ENCODE data around the gene FBXO28.
A peak's percentile ranks its signal among the peaks of the same experiment; 100 is the strongest.
"Not testable (repeated sequence)": the region's sequence is repeated elsewhere in the genome, so short reads cannot be mapped to it uniquely, and the experiment has no call there.

FBXO28 gene

DNA sequence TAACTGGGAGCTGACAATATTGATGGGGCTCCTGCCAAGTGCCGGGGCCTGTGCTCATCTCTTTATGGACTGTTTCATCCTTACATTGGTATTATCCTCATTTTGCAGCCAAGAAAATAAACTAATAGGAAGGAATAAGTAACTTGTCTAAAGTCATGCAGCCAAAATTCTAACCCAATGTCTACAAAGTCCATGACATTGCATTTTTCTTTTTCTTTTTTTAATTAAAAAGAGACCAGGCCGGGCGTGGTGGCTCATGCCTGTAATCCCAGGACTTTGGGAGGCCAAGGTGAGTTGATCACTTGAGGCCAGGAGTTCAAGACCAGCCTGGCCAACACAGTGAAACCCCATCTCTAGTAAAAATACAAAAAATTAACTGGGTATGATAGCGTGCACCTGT lies 87.9 kb downstream of the FBXO28 start:
- TF ChIP-seq, protein P1, sequence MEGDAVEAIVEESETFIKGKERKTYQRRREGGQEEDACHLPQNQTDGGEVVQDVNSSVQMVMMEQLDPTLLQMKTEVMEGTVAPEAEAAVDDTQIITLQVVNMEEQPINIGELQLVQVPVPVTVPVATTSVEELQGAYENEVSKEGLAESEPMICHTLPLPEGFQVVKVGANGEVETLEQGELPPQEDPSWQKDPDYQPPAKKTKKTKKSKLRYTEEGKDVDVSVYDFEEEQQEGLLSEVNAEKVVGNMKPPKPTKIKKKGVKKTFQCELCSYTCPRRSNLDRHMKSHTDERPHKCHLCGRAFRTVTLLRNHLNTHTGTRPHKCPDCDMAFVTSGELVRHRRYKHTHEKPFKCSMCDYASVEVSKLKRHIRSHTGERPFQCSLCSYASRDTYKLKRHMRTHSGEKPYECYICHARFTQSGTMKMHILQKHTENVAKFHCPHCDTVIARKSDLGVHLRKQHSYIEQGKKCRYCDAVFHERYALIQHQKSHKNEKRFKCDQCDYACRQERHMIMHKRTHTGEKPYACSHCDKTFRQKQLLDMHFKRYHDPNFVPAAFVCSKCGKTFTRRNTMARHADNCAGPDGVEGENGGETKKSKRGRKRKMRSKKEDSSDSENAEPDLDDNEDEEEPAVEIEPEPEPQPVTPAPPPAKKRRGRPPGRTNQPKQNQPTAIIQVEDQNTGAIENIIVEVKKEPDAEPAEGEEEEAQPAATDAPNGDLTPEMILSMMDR (conservative IDR thresholded peaks at IDR 0.05; ENCODE audit: low read depth, low read length): no peak
- H3K4me3 ChIP-seq (ENCODE audit: low read depth, low read length): no peak overlapping the region
- no peak for DNase-seq (ENCODE audit: low read depth)

DNA sequence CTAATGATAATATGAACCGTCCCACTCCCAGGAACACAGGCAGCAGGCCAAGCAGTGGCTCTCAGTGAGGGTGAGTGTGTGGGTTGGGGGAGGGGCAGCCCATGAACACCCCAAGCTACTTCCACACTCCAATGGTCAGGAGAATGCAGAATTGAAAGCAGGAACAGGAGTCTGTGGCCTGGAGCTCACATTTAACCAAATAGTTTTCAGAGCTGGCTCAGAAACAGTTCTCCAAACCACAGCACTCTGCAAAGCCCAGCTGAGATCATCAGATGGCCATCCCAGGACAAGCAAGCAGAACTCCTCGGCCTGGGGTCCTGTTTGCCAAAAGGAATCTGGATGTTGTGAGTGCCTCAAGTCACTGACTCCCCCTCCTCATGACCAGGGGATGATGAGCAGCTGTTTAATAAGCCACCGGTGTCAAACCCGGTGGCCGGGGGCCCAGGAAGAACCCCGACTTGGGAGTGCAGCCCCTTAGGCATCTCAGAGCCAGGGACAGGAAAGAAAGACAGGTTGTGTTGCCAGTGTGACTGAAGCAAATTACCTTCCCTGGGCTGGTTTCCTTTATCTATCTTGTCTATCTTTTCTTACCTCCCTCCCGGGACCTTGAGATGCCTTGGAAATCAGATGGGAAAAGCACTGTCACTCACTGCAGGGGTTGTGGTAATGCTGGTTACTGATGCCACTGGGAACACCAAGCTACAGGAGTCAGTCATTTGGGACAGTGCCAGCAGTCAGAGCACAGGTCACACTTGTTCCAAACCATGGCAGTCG lies 89.5 kb downstream of the FBXO28 start:
- DNase-seq (ENCODE audit: low read depth): peak; percentile 80
- TF ChIP-seq, protein P1 (conservative IDR thresholded peaks at IDR 0.05; ENCODE audit: low read depth, low read length): no peak
- H3K4me3 ChIP-seq (ENCODE audit: low read depth, low read length): no peak overlapping the region

DNA sequence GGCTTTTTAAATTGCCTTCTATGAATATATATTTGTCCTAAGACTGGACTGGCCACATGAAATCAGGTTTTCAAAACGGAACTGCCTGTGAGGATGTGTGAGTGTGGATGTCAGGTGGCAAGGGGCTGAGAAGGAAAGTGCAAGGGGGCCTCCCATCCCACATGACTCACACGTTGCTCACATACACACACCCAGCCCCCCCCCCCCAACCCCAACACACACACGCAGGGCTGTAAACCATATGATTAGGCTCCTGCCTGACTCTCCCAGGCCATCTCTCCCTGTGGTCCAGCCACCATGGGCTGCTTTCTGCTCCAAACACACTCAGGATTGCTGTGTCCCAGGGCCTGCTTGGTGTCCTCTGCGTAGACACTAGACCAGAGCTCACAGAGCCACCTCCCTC lies 91.5 kb downstream of the FBXO28 start:
- TF ChIP-seq, protein P1 (conservative IDR thresholded peaks at IDR 0.05; ENCODE audit: low read depth, low read length): no peak
- peak; percentile 65 for DNase-seq (ENCODE audit: low read depth)

DNA sequence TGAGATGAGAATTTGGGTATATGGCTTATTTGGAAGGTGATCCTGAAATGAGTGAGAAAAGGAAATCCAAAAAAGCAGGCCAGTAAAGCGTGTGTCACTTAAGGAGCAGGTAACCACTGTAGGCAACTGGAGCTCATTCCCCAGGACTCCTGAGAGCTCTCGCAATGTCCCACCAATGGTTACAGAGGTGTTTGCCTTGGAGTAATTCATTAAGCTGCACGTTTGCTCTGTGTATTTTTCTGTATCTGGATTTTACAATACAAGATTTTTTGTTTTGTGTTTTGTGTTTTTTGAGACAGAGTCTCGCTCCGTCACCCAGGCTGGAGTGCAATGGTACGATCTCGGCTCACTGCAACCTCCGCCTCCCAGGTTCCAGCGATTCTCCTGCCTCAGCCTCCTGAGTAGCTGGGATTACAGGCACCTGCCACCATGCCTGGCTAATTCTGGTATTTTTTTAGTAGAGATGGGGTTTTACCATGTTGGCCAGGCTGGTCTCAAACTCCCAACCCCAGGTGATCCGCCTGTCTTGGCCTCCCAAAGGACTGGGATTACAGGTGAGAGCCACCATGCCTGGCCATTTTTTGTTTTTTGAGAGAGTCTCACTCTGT lies 92.1 kb downstream of the FBXO28 start:
- H3K4me3 ChIP-seq (ENCODE audit: low read depth, low read length); DNase-seq (ENCODE audit: low read depth): not testable (repeated sequence)

More for the DNA sequence above, 91.5 kb downstream of the FBXO28 start:
- no peak overlapping the region for H3K4me3 ChIP-seq (ENCODE audit: low read depth, low read length)

DNA sequence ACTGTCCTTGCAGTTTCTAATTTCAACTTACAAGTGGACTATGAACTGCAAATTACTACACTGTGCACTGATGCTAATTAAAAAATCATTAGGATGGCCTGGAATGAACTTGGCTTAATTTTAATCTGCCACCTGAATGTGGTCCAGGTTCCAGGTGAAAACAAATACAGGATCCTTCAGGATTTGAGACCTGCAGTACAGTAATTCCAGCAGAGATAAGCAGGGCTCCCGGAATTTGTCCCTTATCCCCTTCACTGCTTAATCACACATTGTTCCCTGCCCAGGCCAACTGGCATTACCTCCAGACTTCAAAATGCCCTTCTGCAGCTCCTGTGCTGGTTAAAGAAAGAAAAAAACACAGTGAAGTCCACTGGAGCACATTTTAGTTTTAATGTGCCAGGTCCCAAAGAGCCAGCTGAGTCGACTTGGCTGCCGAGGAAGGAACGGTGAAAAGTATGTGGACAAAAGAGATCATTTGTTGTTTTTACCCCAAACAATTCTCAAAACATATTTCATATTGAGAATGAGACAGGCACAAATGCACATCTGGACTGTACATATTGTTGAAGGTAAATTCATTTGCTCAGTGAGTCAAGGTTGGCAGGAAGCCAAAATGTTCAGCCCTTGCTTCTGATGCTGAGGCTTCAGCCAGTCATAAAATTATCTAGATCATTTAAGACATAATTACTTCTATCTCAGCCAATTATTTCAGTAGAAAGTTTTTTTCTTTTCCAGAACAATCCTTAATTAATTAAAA lies 97.5 kb downstream of the FBXO28 start:
- DNase-seq (ENCODE audit: low read depth): peak; percentile 89
- no peak overlapping the region for H3K4me3 ChIP-seq (ENCODE audit: low read depth, low read length)
- TF ChIP-seq, protein P1 (conservative IDR thresholded peaks at IDR 0.05; ENCODE audit: low read depth, low read length): no peak

Data from choroid plexus epithelial cell (primary cell).